HPDE6-E6E7 (cell line): ENCODE results near the gene UPF3A.
A peak's percentile ranks its signal among the peaks of the same experiment; 100 is the strongest.
"Not testable (repeated sequence)": the region's sequence is repeated elsewhere in the genome, so short reads cannot be mapped to it uniquely, and the experiment has no call there.

Experiments
- DNase-seq: peaks from one replicate; pipeline ENCODE4 v3.0.0; 2011; ENCODE audit warnings: missing footprints; ENCODE audit errors: extremely low spot score

Gene UPF3A

DNA sequence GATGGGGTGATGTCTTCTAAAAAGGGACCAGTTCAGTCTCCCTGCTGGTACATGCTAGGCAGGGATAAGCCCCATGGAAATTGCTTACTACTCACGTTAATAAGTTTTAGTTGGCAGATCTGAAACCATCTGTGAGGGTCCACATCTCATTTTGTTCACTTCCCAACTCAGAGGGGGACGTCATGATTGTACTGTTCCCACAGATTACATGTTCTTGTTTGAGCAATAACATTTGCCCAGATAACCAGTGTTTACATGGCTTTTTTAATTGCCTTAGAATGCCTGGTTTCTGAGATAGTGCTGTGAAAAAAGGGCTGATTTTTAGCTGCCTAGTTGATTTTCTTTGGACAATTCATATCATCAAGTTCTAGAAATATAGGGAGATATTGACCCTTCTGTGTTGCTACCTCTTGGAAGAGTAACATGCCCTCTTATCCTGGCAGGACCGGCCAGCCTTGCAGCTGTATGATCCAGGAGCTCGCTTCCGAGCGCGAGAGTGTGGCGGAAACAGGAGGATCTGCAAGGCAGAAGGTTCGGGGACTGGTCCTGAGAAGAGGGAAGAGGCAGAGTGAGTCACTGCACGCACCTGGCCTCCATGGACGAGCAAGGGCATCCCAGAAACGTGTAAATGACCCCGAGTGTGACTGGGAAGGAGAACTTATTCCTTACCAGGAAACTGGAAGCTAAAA is 23.1 kb downstream of the UPF3A start:
- no peak for DNase-seq

DNA sequence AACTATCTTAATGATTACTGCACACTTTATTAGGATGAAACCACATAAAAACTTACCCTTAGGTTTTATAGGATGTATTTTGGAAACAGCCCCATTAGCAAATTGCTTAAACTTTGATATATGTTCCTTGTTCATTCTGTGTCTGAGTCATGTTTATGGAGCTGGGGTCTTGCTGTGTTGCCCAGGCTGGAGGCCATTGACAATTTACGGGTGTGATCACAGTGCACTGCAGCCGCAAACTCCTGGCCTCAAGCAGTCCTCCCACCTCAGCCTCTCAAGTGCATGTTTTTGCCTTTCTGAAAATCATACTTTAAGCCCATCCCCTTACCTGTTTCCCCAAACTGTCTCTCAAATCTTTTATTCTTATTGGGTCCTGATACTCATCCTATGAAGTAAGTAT is 27.7 kb downstream of the UPF3A start:
- no peak for DNase-seq

DNA sequence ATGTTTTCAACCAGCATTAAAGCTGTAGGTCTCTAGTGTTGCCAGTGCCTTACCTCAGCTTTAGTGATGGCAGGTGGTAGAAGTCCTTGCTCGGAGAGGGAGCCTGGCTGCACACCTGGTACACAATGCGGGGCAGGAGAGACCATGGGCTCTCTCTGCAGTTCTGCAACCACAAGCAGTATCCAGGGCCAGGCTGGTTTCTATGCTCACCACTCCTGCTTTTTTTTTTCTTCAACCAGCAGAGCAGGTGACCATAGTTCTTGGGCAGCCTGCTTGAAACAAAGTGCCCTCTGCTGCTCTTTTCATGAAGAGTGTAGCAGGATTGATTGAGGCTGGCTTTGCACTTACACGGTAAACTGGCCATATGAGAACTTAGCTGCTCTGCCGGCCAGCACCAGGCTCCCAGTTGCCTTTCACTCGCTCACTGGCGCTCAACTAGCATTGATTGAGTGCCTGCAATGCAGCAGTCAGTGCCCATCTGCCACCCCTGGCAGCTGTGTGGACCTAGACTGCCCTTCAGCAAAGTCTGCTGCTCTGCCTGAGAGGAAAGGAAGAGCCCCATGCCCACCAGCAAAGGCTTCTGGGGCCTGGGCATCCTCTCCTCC is 28.5 kb downstream of the UPF3A start:
- DNase-seq: no peak

DNA sequence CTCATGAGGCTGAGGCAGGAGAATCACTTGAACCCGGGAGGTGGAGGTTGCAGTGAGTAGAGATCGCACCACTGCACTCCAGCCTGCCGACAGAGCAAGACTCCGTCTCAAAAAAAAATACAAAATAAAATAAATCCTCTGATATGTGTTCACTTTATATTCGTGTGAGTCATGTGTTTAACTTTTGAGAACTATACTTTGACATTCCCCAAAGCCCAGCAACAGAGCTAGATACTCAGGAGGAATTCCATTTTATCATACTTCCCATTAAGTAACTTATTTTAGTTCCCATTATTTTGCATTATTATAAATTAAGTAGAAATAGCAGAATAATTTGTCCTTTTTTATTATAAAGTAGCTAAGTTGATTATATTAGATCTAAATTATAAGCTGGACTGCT is 29.6 kb downstream of the UPF3A start:
- no peak for DNase-seq

DNA sequence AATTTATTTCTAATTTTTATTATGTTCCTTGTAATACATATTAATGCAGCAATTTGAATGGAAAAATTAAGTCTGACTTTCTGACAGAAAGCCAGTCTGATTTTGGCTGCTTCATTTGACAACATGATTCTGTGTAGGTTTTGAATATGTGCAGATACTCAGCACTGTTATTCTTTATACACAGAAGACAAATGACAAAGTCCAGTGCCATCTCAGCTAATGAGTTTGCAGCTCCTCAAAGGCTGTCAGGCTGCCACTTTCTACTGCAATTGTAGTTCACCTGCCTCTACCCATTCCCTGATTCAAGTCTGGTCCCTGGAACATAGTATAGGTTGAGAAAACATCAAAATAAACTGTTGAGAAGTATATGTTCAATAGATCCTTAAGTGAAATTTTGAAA is 30.0 kb downstream of the UPF3A start:
- DNase-seq: no peak

DNA sequence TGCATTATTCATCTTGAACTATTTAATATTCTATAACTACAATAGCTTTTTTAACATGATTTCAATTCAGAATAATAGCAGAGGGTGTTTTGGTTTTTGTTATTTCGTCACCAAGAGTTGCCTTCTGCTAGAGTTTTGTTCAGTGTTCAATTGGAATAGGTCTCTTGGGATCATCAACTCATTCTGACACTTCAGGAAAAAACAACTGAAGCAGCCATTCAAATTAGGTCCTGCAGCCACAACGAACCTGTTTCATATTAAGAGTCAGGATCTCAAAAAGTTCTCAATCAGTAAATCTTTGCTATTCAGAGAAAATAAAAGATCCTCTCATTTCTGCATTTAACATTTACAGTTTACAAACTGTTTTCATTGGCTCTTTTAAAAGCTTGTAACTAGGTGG is 30.5 kb downstream of the UPF3A start:
- DNase-seq: no peak

DNA sequence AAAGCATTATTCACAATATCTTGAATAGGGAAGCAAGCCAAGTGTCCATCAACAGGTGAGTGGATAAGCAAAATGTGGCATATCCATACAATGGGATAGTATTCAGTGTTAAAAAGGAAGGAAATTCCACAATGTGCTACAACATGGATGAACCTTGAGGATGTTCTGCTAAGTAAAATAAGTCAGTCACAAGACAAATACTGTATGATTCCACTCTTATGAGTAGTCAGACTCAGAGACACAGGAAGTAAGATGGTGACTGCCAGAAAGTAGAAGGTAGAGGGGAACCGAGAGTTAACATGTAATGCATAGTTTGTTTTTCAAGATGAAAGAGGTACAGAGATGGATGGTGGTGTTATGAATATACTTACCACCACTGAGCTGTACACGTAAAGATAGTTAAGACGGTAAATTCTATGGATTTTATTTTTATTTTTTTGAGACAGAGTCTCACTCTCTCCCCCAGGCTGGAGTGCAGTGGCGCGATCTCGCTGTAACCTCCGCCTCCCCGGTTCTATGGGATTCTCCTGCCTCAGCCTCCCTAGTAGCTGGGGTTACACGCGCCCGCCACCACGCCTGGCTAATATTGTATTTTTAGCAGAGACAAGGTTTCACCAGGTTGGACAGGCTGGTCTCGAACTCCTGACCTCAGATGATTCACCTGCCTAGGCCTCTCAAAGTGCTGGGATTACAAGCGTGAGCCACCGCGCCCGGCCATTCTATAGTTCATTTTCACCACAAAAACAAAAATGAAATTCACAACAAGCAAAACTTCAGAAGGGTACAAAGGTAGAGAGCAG is 31.9 kb downstream of the UPF3A start:
- DNase-seq: no peak

DNA sequence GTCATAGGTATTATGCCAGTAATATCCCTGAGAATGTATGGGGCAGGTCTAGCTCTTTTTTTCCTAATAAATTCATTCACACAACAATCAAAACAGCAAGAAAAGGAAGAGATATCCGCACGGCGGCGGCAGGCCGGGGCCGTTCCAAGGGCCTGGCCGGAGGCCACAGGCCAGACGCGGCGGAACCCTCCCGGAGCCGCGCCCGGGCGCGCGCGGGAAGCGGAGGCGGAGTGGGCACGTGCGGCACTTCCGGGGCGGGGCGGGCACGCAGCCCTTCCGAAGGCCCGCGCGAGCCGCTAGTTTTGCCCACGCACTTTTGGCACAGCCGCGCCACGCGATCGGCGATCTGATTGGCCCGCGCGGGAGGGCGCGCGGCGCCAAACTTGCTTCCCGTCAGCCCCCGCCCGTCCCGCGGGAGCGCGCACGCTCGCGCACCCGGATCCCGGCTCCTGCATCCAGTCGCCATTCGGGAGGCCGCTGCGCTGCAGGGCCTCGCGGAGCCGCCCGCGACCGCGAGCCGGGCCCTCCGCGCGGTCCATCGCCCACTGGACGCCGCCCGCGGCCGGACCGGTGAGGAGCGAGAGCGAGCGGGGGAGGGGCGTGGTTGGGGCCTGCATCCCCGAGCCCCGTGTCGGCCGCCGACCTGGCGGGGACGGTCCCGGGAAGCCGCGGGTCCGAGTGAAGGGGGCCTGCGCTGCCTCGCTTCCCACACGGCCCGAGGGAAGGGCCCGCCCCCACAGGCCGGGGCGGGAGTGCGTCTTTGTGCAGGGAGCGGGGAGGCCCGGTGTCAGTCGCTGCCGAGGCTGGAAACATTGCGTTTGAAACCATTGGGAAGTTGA is 32.9 kb downstream of the UPF3A start, which contains the start of gene CHAMP1:
CHAMP1 (plus strand) TSS at position 430 of the 839 bp plus-strand sequence. CDS start 9,340 bp downstream, outside the sequence.
- peak; percentile 85 for DNase-seq

DNA sequence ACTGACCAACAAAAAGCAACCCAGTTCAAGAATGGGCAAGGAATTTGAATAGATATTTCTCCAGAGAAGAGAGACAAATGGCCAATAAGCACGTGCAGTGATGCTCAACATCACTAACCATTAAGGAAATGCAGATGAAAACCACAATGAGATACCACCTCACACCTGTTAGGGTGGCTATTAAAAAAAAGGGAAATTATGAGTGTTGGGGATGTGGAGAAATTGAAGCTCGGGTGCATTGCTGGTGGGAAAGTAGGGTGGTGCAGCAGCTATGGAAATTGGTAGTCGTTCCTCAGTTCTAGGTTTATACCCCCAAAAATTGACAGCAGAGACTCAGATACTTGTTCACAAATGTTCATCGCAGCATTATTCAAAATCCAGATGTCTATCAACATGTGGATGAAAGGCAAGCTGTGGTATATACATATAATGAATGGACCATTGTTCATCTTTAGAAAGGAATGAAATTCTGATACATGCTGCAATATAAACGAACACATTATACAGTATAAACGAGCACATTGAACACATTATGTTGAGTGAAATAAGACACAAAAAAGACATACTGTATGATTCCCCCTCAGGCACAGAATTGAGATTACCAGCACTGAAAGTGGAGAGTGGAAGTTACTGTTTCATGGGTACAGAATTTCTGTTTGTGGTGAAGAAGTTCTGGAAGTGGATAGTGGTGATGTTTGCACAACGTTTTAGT is 33.8 kb downstream of the UPF3A start:
- DNase-seq: no peak

DNA sequence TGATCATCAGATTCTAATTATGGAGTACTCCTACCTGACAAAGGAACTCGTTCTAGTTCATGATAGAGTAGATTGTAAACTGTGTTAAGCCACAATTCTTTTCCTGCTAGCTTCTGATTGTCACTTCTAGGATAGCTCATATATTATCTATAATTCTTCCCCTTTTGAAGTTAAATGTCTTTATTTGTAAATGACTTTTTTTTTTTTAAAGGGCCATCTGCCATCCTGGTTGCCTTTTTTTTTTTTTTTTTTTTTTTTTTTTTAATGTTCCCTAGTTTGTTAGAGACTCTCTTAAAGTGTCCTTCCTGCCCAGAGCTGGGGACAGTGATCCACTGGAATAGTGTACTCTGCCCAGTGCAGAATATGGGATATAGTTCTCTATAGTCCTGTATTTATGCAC is 37.2 kb downstream of the UPF3A start:
- no peak for DNase-seq

DNA sequence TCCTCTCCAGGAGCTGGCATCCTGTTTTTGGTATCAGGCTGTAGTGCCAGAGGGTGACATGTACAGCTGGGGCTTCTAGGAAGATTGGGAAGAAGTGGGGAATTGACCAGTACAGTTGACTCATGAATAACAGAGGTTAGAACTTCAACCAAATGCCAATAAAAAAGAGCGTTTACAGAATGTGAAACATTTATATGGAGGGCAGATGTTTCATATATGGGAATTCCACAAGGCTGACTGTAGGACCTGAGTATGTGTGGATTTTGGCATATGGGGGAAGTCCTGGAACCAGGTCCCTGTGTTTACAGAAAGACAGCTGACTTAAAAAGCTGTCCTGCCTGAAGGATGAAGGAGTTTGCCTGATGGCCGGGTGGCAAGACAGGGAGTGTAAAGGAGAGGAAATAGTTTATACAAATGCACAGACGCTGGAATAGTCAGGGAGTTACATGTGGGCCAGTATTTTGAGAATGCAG is 38.1 kb downstream of the UPF3A start:
- no peak for DNase-seq

DNA sequence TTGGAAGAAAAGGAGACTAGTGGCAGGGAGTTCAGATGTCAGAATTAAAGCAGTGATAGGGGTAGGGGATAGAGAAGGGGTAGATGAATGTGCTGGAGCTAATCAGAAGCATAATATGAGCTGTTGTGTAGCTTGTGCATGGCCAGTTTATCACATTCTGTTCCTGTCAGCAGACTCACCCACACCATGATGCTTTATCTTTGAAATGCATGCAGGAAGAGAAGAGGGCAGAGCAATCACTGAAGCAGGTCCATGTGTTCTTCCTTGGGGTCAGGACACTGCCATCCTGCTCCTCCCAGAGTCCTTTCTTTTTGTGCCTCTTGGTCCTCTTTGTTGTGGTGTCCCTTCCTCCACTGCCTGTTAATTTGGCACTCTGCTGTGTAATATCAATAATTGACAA is 38.7 kb downstream of the UPF3A start:
- DNase-seq: no peak

DNA sequence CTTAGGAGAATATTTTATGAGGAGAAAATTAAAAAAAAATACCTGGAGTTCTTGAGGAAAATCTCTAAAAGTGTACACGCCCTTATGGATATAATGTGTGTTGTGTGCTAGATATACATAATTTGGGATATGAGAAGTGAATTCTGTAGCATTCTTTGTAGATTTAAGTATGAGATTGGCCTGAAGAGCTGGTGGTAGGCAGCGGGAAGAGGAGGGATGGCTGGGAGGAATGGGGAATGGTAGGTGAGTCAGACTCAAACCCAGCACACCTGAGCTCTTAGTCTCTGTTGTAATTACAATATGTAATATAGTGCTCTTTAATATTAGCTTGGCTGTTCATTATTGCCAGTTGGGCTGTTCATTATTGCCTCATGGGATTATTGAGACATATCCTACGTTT is 39.9 kb downstream of the UPF3A start:
- DNase-seq: no peak

DNA sequence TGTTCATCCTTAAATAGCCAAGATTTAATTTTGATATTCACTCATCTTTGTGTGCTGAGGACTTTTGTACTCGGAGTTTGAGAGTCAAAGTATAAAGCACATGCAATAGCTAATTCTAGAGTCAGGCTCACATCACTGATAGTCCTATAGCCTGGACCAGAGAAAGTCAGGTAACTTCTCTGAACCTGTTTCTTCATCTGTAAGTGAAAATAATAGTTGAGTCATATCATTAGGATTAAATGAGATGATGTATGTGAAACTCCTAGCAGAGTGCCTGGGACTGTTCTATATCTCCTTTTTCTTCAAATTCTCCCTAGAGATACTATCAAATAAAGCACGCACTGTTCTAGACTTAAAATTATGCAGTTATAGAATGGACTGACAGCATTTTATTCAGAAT is 41.9 kb downstream of the UPF3A start:
- no peak for DNase-seq

DNA sequence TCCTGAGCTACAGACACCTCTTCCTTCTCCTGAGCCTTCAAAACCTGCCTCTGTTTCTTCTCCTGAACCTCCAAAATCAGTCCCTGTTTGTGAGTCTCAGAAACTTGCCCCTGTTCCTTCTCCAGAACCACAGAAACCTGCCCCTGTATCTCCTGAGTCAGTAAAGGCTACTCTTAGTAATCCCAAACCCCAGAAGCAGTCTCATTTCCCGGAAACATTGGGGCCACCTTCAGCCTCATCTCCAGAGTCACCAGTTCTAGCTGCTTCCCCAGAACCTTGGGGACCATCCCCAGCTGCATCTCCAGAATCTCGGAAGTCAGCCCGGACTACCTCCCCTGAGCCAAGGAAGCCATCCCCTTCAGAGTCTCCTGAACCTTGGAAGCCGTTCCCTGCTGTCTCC is 42.9 kb downstream of the UPF3A start:
- DNase-seq: no peak

DNA sequence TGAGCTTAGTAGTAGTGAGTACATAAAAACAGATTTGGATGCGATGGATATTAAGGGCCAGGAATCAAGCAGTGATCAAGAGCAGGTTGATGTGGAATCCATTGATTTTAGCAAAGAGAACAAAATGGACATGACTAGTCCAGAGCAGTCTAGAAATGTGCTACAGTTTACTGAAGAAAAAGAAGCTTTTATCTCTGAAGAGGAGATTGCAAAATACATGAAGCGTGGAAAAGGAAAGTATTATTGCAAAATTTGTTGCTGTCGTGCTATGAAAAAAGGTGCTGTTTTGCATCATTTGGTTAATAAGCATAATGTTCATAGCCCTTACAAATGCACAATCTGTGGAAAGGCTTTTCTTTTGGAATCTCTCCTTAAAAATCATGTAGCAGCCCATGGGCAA is 44.3 kb downstream of the UPF3A start:
- no peak for DNase-seq

DNA sequence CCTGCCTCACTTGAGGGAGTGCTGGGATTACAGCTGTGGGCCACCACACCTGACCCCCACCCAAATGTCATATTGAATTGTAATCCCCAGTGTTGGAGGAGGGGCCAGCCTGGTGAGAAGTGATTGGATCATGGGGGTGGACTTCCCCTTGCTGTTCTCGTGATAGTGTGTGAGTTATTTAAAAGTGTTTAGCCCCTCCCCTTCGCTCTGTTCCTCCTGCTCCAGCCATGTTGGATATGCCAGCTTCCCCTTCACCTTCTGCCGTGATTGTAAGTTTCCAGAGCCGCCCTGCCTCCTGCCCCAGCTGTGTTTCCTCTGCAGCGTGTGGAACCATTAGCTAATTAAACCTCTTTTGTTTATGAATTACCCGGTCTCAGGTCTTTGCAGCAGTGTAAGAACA is 46.6 kb downstream of the UPF3A start:
- DNase-seq: no peak

DNA sequence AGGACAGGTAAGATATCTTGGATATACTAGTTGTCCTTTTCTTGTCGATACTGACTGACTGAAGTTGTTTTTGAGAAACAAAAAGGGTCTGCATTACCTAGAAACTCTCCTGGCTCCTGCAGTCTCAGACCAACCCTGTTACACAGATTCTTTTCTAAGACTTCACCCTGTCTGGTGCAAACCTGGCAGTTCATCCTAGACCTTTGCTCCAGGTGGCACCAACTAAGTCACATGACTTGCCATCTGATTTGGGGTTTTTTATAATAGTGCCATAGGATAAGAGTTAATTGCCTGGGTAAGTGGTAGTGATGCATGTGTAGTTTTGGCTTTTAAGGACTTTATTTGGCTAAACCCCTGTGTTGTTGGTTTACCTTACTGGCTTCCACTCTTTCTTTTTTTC is 47.2 kb downstream of the UPF3A start:
- DNase-seq: no peak

DNA sequence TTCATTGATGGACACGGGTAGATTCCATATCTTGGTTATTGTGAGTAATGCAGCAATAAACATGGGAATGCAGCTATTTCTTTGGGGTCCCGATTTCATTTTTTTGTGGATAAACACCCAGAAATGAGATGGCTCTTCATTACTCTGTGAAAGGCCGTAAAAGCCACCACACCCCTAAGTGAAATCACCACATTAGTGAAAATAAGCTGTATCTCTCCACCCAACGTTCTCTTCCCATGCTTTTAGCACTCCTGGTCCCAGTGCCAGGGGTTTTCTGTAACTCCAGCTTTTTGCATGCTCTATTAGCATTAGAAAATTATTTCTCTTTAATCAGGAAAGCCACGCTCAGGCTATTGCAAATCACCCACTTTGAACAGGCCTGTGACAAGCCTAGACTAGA is 48.7 kb downstream of the UPF3A start:
- no peak for DNase-seq

DNA sequence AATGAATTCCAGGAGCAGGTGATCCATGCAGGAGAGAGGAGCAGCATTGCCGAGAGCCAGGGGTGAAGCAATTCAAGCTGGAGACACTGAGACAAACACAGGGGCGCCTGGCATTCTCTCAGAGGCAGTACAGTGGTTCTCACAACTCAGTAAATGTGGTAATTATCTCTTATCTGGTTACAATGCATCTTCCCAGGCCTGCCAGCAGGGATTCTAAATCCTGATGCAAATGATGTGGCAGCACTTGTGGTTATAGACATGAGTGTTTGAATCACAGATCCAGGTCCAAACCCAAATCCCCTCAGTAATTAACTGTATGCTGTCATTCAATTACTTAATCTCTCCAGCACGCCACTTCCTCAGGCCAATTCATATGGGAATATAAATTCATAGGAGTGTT is 52.5 kb downstream of the UPF3A start:
- not testable (repeated sequence) for DNase-seq
